ENCODE results near the gene ESYT2.

- TF ChIP-seq EP300 (IDR thresholded peaks at IDR 0.05) (no peak), CTCF (IDR thresholded peaks at IDR 0.05) (no peak), POLR2A (IDR thresholded peaks at IDR 0.05) (no peak), POLR2AphosphoS5 (IDR thresholded peaks at IDR 0.05) (no peak)
Measured at GRCh38 chr7:158834878-158835784, 5.8 kb upstream of the ESYT2 start.
